ACHN (cell line): ENCODE measurements around the gene AP1B1.
A peak's percentile ranks its signal among the peaks of the same experiment; 100 is the strongest.
"Not testable (repeated sequence)": the region's sequence is repeated elsewhere in the genome, so short reads cannot be mapped to it uniquely, and the experiment has no call there.

Experiments used
- DNase-seq: peaks from one replicate; pipeline ENCODE4 v3.0.0-alpha.2; 2015
- in situ Hi-C: cut with HindIII; loops from 2 replicates; pipeline ENCODE4 v1.10.0; 2017; ENCODE audit warnings: low sequenced_read_pairs, low pct_ligation_motif_present, low pct_unique_long_range_greater_than_20kb

AP1B1 gene

GRCh38 chr22:29359469-29359868, 28.9 kb downstream of the AP1B1 start:
- peak; percentile 56 for DNase-seq
- in situ Hi-C loops, result no loop called here

- in situ Hi-C loops, DNase-seq: not testable (repeated sequence)
Observed at GRCh38 chr22:29357193-29357890, 31.0 kb downstream of the AP1B1 start.

GRCh38 chr22:29353860-29354259, 34.5 kb downstream of the AP1B1 start:
- no peak for DNase-seq
- in situ Hi-C loops, result no loop called here

GRCh38 chr22:29353286-29353685, 35.1 kb downstream of the AP1B1 start:
- no peak for DNase-seq
- in situ Hi-C loops, result no loop called here

- in situ Hi-C loops, result no loop called here
- DNase-seq, result no peak
Observed at GRCh38 chr22:29352778-29353177, 35.6 kb downstream of the AP1B1 start.

- no peak for DNase-seq
- in situ Hi-C loops, result no loop called here
Observed at GRCh38 chr22:29351891-29352290, 36.5 kb downstream of the AP1B1 start.

GRCh38 chr22:29351042-29351441, 37.3 kb downstream of the AP1B1 start:
- DNase-seq, result no peak
- in situ Hi-C loops, result no loop called here

GRCh38 chr22:29348956-29349355, 39.4 kb downstream of the AP1B1 start:
- in situ Hi-C loops, result no loop called here
- DNase-seq, result no peak

GRCh38 chr22:29348041-29348440, 40.3 kb downstream of the AP1B1 start:
- in situ Hi-C loops, result no loop called here
- no peak for DNase-seq

- DNase-seq, result no peak
- in situ Hi-C loops, result no loop called here
Observed at GRCh38 chr22:29346659-29347058, 41.7 kb downstream of the AP1B1 start.

GRCh38 chr22:29345932-29346331, 42.4 kb downstream of the AP1B1 start:
- no peak for DNase-seq
- in situ Hi-C loops, result no loop called here

GRCh38 chr22:29344889-29345288, 43.5 kb downstream of the AP1B1 start:
- DNase-seq, in situ Hi-C loops: not testable (repeated sequence)

- in situ Hi-C loops, result no loop called here
- peak; percentile 94 for DNase-seq
Observed at GRCh38 chr22:29344137-29344536, 44.2 kb downstream of the AP1B1 start.

GRCh38 chr22:29343313-29343805, 45.0 kb downstream of the AP1B1 start:
- DNase-seq, result peak; percentile 17
- in situ Hi-C loops, result no loop called here

- DNase-seq, result no peak
- in situ Hi-C loops, result no loop called here
Observed at GRCh38 chr22:29342577-29343312, 45.6 kb downstream of the AP1B1 start.

GRCh38 chr22:29342177-29342576, 46.2 kb downstream of the AP1B1 start:
- no peak for DNase-seq
- in situ Hi-C loops, result no loop called here

GRCh38 chr22:29341849-29342127, 46.6 kb downstream of the AP1B1 start:
- in situ Hi-C loops, result no loop called here
- DNase-seq, result no peak

GRCh38 chr22:29341056-29341848, 47.1 kb downstream of the AP1B1 start:
- in situ Hi-C loops, result no loop called here
- no peak for DNase-seq

- in situ Hi-C loops, result no loop called here
- DNase-seq, result no peak
Observed at GRCh38 chr22:29340566-29340965, 47.8 kb downstream of the AP1B1 start.
